ENCODE results near the gene PDZRN3. TPM values are rescaled to one million over a fixed set of nuclear protein-coding genes. Genes with fewer than 3 reads are reported as not detected.

The PDZRN3 gene
- total RNA-seq, 1 experiment from 2014 or later = 5.9 TPM

GRCh38 chr3:73548436-73548835 is 76.3 kb downstream of the PDZRN3 start:
- H3K79me2 ChIP-seq (ENCODE audit: insufficient read depth, low read length) = no peaks in the 10 kb centered on the region
- H3K4me2 ChIP-seq (ENCODE audit: insufficient read depth, insufficient read length, low read length) = no peak overlapping the region
- H4K5ac ChIP-seq (ENCODE audit: insufficient read length, low read depth, low read length) = no peak overlapping the region
- H3K9me3 ChIP-seq (ENCODE audit: control insufficient read depth, low read depth, low read length) = no peaks in the 10 kb centered on the region
- no peak overlapping the region for H4K91ac ChIP-seq (ENCODE audit: insufficient read length, low read depth, low read length)
- Mint-ChIP-seq H3K27me3 (ENCODE audit: low read depth) (no peaks in the 10 kb centered on the region), H3K4me1 (peaks cover 17 to 20% of the 10 kb centered on the region in 2 experiments), H3K27ac (no peak overlapping the region; a peak in 2 of 7 replicates), H3K36me3 (ENCODE audit: insufficient read depth in 1 of 3, low read depth in 3 of 3) (no peaks in the 10 kb centered on the region; a peak in 1 of 7 replicates), H3K4me3 (no peak overlapping the region), H3K9me3 (no peaks in the 10 kb centered on the region)
- H3K56ac ChIP-seq (ENCODE audit: insufficient read length, low read depth, low read length) = no peak overlapping the region
- no peak overlapping the region for H2BK5ac ChIP-seq (ENCODE audit: insufficient read length, low read length)
- H3T11ph ChIP-seq (ENCODE audit: low read length) = no peak overlapping the region
- H2AFZ ChIP-seq (ENCODE audit: low read length) = no peak overlapping the region
- no peak overlapping the region for H4K8ac ChIP-seq (replicated peaks; ENCODE audit: insufficient read length, low read depth, low read length)
- no peaks in the 10 kb centered on the region for H3K79me1 ChIP-seq (ENCODE audit: insufficient read depth, low read depth, low read length, poor library complexity, severe bottlenecking)
- no peaks in the 10 kb centered on the region for H3K23me2 ChIP-seq (ENCODE audit: insufficient read length, low read depth, low read length, poor library complexity, severe bottlenecking)
- H3K23ac ChIP-seq (ENCODE audit: insufficient read length, low read depth, low read length) = no peak overlapping the region
- no peak overlapping the region for H3K4ac ChIP-seq (ENCODE audit: low read depth, low read length)
- H2BK15ac ChIP-seq (ENCODE audit: low read depth, low read length) = no peak overlapping the region
- no peak overlapping the region for H2AK5ac ChIP-seq (ENCODE audit: insufficient read length, low read length)
- H3K4me1 ChIP-seq (ENCODE audit: insufficient read depth, low read length) = no peaks in the 10 kb centered on the region
- H4K20me1 ChIP-seq (ENCODE audit: control insufficient read depth, insufficient read depth, insufficient read length) = no peaks in the 10 kb centered on the region
- H3K27me3 ChIP-seq (ENCODE audit: insufficient read depth, low read length) = no peaks in the 10 kb centered on the region
- DNase-seq = no peak
- no CpG with 5 or more reads among the region's 3 CpGs for WGBS (ENCODE audit: extremely low coverage, insufficient read length, low lambda C conversion rate)
- TF ChIP-seq CTCF (conservative IDR thresholded peaks at IDR 0.05) = no peak
- H2BK12ac ChIP-seq (ENCODE audit: insufficient read length, low read depth, low read length) = no peak overlapping the region
- H2BK120ac ChIP-seq (ENCODE audit: low read depth, low read length, poor library complexity, severe bottlenecking) = no peak overlapping the region
- H3K9ac ChIP-seq (ENCODE audit: extremely low read depth, insufficient read length, low read length) = no peak overlapping the region
- no peak overlapping the region for H2BK20ac ChIP-seq (ENCODE audit: low read depth, low read length, poor library complexity, severe bottlenecking)
- no peak overlapping the region for H3K27ac ChIP-seq (ENCODE audit: insufficient read length, low read depth, low read length)
- H3K18ac ChIP-seq (ENCODE audit: insufficient read length, low read depth, low read length) = no peak overlapping the region
- no peak overlapping the region for H3K14ac ChIP-seq (ENCODE audit: insufficient read depth, low read length)

Measured in H9 (cell line).